Fibroblast of skin of back (primary cell): ENCODE measurements around the gene PTPRD.

Source experiments
- DNase-seq: peaks from one replicate; pipeline ENCODE4 v3.0.0-alpha.2; 2013

The PTPRD gene

DNA sequence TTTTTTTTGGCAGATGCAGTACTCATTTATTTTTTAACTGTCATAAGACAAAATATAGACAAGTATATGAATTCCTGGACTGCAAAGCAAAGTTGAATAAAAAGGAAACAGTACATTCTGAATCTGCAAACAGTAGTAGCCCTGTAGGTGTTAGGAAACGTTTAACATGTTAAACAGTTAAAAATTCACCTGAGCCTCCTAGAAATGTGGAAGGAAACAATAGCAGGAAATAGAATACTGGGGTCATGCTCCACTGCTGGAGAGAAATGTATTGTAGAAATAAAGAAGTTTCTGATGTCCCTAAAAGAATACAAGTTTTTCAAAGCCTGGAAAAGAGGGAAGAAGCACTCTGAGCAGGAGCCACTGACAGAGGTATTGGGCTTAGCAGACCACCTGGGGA lies 866.0 kb downstream of the PTPRD start:
- DNase-seq, result no peak

DNA sequence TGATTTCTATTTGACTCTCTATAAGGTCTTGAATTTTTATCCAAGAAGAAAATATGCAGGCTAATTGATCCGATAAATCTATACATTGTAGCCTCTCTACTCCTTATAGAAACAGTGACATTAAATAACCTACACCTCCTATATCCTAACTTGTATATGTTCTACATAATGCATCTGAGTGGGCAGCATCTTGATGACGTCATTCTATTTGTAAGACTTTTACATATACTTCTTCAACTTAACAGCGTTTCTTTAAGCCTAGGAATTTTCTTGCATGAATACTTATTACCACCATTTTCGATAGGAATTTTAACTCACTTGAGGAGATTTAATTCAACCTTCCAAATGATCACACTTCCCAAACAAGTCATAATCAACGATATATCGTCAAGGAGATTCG lies 869.0 kb downstream of the PTPRD start:
- DNase-seq, result no peak

DNA sequence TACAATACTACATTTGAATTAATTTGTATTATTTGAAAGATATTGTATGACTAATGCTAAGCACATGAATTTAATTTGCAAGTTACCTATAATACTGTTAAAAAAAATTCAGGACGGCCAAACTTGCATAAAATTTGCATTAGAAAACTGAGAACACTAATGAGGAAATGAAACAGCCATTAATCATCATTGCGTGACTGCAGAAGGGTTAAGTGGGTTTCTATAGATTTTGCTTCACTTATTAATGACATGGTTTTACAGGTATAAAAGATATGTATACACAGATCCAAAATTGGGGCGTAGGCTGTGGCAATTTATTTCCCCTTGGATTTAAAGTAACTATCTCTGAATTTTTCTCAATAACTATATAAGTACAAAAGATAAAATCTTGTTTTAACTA lies 882.6 kb downstream of the PTPRD start:
- no peak for DNase-seq

DNA sequence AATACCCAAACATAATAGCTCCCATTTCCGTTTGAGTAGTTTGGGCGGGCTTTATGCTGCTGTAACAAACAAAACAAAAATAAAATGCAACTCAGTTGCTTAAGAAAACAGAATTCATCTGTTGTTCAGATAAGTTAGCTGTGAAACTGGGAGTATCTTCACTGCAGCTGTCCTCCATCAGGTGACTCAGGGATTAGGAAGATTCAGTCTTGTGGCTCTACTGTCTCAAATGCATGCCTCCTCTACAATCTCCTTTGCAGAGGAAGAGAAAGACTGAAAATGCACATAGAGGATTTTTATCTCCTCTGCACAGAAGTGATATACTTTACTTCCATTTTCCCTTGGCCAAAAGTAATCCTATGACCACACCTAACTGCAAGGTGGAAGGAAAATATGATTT lies 883.7 kb downstream of the PTPRD start:
- no peak for DNase-seq

DNA sequence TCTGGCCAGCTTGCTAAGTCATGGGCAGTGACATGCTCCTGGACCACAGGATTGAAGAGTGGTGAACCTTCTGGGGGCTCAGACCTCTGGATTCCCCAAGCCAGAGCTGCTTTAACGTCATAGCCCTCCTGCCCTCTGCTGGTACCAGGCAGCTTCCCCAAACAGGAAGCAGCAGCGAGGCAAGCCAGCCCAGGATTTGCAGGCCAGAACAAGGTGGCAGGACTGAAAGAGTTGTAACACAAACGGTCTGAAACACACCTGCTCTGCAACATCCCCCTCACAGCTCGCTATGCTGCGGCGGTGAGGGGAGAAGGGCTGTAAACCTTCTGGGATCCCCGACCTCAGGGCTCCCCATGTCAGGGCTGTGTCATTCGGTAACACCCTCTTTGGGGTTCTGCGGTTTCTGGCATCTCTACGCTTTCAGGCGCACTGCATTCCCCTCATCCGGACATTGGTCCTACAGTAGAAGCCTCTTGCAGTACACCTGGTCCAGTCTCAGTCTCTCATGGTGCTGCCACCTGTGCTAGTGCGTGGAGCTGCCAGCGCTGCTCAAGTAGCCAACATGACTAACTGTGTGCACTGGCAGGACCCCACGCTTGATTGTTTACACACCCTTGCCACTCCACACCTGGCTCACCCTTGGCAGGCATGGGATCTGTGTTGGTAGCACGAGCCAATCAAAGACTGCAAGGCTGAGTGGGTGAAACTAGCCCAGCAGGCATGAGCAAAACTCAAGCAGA lies 893.3 kb downstream of the PTPRD start:
- no peak for DNase-seq

DNA sequence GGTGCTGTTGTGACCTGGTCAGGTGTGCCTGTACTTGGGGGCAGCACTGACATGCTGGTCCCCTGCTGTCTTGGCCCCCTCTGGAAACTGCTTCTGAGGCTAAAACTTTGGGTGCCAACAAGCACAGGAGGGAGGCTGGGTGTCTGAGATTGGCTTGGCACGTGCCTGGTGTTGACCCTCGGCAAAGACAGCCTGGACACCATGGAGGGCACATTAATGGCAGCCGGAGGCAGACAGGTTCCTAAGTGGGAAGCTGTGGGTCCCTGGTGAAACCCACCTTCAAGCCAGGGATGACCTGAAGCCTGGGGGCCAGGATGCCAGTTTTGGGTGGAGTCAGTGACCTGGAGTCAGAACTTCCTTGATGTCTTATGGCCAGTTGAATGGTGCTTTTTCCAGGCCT lies 894.1 kb downstream of the PTPRD start:
- no peak for DNase-seq

DNA sequence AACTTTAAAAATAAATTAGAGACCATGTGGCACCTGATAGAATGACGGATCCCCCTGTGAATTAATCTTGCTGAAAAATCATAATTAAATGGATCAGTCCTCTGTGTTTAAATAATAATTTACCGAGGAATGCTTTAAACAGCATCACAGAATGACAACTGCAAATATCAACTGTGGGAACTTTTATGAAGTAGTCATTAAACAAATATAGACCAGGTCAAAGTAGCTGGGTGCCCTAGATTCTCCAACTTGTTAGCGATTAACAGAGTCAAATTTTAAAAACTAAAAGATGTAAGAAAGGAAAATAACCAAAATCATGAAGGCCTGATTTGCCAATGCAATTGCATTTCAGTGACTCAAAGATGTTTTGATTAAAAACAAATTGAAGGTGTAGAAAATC lies 933.4 kb downstream of the PTPRD start:
- DNase-seq, result no peak

DNA sequence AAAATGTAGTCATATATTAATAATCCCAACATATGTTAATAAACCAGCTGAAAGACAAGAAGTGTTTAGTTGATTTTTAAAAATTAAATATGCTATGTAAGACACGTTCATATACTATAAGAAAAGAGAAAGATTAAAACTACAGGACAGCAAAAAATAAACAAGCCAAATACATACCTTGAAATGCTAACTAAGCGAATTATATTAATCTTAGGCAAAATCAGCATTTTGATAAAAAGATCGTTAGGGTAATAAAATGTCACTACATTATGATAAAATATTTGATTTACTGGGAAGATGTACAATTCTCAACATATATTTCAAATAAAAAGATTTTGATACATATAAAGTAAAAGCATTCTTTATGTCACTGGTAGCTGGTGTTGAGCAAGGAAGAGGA lies 938.3 kb downstream of the PTPRD start:
- no peak for DNase-seq

DNA sequence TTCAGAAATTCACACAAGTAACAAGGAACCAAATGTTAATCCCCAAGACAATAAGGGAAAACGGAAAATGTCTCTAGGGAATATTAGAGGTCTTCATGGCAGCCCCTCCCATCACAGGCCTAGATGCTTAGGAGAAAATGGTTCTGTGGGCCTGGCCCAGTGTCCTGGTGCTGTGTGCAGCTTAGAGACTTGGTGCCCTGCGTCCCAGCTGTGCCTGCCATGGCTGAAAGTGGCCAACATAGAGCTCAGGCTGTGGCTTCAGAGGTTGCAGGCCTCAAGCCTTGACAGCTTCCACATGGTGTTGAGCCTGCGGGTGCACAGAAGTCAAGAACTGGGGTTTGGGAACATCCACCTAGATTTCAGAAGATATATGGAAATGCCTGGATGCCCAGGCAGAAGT lies 942.3 kb downstream of the PTPRD start:
- no peak for DNase-seq

DNA sequence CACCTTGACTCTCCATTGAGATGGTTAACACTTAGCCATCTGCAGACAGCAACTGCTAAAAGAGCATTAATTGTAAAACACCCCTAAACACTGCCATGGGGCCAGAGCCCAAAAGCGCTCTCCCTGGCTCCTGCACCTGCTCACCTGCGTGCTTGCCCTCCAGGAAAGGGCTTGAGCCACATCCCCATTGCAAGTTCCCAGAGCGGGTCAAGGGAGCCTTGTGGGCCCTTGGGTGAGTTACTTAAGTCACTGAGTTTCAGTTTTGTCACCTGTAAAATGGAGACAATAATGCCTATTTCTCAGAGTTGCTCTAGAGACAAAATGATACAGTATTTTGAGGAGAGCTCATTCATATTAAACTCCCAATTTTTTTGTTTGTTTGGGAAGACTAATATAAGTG lies 967.8 kb downstream of the PTPRD start:
- no peak for DNase-seq

DNA sequence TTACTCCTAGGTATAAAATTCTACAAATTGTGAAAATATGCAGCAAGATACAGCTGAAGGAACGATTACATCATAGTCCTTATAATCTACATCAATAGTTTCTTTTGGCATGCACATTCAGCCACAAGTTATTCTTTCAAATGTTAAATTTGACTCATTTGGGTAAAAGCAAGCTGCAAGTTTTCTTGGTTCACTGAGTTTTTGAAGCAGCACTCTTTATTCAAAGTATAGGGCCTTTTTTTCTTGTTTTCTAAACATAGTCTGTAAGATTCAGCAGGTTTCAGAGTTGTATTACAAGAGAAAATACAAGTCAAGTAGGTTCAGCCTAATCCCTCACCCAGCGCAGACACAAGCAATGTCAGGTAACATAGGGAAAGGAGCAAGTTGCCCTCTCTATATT lies 981.5 kb downstream of the PTPRD start:
- DNase-seq, result no peak

DNA sequence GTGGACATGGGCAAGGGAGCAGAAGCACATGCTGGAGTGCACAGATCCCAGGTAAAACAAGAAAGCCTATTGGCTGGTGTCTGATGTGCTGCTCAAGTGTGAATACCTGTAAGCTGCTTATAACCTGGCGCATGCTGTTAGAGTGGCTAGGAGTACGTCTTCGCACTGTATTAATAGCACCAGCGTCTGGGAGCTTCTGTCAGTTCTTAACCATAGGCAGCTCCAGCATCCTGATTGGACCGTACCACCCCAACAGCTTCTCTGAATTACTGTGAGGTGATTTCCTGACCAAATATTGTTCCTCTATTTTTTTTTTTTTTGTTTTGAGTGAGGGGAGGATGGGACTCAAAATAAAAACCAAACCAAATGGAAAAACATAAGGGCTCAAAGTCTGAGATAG lies 987.6 kb downstream of the PTPRD start:
- DNase-seq, result no peak

DNA sequence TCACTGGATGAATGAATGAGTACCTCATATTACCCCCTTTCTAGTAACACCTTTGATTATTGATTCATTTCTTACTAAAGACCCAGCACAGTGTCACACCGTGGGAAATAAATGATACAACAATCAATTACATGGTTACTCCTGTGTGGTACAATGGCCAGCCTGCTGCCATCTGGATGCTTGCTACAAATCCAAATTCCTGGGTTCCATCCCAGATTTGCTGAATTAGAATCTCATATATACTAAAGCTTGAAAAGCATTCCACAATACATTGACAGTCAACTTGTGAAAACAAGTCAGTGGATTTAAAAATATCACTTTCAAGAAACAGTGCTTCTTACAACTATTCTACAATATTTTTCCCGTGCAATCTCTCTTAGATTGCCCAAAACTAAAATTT lies 989.3 kb downstream of the PTPRD start:
- DNase-seq, result no peak

DNA sequence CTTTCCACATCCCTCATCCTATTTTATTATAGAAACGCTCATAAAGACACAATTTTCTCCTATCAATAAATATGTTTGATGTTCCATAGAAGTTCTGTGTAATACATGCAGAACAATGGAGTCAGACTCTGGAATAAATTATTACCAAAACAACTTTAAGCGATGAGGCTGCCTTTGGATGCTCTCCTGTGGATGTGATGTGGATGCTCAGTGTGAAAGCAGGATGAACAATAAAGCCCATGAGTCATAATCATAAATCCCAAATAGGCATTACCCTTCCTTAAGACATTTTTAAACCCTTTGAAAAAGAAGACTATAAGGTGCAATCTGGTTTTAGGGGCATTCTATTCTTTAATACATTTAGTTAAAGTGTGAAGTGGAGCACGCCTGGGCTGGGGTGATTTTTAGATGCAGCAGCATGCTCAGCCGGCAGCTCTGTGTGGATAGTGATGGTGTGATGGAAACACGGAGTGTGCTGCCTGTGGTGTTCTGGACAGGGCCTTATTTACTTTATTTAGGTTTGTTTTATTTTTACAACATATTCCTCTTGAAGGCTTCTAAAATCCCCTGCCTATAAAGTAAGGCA lies 991.4 kb downstream of the PTPRD start:
- no peak for DNase-seq

DNA sequence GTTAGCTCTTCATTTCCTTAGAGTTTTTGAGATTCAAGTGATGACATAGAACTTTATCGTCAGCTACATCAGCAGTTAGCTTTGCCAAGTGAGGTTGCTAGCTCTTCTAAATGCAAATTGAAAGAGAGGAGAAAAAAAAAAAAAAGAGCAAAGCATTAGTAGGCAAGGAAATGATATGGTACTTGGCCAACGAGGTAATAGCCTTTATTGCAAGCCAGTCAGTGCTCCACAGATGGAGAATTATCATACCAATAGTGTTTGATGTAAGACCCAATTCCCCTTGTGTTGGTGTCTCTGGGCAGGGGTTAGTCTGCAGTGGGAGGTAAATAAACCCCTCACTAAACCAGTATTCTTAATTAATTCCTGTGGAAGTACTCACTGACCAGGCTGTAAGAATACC lies 992.1 kb downstream of the PTPRD start:
- no peak for DNase-seq

DNA sequence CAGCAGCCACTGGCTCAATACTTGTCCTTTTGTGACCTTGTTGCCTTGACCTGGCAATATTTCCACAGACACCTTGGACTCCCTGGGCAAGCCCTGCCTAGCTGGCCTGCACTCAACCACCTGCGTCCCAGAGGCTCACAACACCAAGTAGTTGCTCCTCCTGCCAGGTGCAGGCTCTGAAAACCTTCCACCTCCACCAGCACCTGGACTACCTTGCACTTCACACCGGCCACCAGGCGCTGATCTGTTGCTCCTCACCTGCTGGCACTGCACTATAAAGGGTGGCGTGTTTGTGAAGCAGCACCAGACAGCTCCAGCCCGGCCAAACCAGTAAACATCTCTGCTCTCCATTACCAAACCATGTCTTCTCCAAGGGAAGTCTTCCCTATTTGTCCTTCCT lies 997.7 kb downstream of the PTPRD start:
- DNase-seq, result no peak

DNA sequence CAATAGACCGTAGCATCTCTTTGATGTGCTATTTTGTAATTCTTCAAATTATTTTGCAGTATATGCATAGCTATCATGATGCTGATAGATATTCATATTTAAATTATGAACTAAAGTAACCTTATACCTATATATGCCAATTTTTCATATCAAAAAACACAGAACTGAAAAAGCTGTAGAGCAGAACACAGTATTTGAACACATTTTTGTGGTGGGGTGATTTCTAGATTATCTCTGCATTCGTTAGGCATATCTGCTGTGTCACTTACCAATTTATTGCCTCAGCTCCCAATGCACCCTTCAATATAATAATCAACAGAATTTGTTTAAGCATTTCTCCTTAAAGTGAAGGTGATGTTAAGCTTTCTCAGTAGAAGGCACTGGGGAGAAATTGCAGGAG lies 998.2 kb downstream of the PTPRD start:
- DNase-seq, result no peak

DNA sequence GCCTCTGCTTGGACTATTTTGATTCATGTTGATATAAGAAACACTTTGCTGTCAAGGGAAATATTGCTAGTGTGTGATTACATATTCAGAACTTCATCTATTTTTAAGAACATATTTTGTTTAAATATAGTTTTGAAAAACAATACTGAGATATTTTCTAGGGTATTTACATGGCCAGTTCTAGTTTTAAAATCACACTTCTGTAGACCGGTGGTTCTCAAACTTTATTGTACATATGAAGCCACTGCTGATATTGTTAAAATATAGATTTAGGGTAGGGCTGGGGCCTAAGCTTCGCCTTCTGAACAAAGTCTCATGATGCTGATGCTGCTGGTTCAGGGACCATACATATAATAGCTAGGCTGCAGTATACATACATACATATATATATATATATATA lies 1000.0 kb downstream of the PTPRD start:
- DNase-seq, result no peak

DNA sequence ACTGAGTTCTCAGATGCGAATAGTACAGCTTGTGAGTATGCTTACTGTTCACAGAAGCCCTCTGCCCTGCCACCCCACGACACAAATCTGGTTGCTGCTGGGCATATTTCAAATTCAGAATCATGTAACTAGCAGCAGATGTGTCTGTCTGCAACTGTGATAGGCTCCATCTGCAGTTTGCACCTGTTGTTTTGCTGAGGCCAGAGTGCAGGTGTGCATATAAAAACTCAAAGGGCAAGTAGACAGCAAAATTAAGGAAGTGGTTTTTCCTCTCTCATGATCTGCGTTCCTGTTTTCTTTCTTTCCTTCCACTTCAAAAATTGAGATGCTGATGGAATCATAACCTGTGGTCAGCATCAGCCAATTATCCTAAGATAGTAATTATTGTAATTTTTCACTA lies 1000.5 kb downstream of the PTPRD start:
- no peak for DNase-seq

DNA sequence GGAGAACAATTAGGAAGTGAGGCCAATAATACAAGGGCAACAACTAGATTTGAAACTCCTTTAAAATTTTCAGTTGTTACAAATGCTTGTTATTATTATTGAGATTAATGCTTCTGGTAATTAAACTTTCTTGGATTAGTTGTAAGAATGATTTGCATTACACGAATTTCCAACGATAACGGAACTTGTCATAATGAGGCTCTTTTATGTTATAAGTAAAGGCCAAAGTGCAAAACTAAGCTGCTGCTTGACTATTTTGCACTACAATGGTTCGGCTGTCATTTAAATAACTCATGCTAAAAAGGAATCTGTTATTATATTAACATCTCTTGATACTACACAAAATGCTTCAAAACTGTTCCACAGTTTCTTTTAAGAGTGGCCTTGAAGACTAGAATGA lies 1007.1 kb downstream of the PTPRD start:
- no peak for DNase-seq

DNA sequence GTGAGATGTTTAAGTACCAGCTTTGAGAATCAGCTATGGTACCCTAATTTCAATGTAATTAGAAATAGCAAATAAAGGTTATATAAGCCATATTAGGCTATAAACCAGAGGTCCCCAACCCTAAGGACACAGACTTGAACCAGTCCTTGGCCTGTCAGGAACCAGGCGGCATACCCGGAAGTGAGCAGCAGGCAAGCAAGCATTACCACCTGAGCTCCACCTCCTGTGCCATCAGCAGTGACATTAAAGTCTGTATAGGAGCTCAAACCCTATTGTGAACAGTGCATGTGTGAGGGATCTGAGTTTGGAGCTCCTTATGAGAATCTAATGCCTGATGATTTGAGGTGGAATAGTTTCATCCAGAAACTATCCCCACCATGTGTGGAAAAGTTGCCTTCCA lies 1009.5 kb downstream of the PTPRD start:
- no peak for DNase-seq

DNA sequence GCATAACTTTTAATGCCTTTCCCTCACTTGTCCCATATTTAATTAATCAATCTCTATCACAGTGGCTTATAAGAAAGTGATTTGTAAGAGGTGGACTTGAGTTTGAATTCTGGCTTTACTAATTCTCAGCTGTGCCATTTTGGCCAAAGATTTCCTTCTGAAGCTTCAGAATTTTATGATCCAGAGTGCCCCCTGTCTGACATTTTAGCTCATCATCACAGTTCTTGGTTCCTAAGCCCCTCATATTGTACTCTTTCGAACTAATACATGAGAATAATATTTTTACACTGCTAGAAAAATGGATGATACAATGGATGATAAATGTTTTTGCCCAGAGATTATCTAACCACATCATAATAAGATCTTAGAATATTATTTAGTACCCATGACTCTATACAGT lies 1014.1 kb downstream of the PTPRD start:
- DNase-seq, result no peak

DNA sequence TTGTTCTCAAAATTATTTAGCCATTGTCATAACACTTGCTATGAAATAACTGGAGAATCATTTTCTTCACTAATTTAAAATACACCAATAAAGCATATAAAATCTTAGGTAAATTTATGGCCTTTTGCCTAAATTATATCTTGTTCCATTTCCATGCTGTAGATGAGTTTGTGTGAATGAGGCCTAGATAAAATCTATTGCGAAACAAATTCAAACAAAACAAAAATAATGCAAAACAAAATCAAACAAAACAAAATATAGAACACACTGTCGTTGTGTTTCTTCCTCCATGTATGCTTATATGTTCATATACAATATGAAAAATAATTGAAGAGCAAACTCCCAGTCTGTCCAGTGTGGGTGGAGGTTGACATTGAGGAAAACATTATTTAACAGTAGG lies 1020.7 kb downstream of the PTPRD start:
- DNase-seq, result no peak

DNA sequence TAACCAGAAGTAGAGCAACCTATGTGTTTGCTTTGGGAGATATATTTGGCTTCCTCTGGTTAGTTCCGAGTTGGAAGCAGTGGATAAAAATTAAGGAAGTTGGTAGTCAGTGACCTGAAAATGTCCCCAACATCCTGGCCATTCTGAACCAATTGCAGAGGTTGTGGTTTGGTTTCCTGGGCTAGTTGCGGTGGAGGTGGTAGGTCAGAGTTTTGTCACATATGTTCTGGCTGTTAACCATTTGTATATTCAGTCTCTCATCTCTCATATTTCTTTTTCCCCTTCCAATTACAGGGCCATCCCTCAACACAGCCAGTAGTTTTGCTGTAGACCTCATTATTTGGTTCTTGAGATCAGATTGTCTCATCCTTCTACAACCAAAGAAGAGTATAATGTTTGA lies 1026.9 kb downstream of the PTPRD start:
- DNase-seq, result no peak

DNA sequence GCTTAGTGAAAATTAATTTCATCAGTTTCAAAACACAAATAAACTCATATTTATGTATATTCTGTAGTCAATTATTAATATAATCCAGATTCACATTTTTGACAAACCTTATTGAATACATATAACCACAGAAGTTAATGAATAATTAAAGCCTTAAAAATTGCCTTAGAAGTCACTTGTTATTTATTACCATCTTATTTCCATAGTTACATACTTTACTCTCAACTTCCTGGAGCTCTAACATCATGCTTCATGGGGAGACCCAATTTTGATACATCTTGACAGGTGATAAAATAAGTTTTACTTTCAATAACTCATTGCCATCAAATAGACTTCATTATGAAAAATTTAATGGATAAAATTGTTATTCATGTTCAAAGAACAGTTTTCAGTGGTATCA lies 1038.7 kb downstream of the PTPRD start:
- DNase-seq, result no peak
